Activated naive CD4-positive, alpha-beta T cell treated with Interleukin-2 at 50 U/mL for 16 hours (primary cell): ENCODE data around the gene NUP107.
A peak's percentile ranks its signal among the peaks of the same experiment; 100 is the strongest.

Source experiments
- DNase-seq: peaks from one replicate; pipeline ENCODE4 v3.0.0-alpha.2; 2020

The NUP107 gene

GRCh38 chr12:68745376-68745903 lies 58.7 kb downstream of the NUP107 start:
- no peak for DNase-seq

- DNase-seq: peak; percentile 93
Measured at GRCh38 chr12:68745904-68746571, 59.3 kb downstream of the NUP107 start, which contains the start of gene SLC35E3. TSS of gene SLC35E3 (plus strand) at chr12:68746176. CDS start at chr12:68746378, 202 bp downstream.

DNA sequence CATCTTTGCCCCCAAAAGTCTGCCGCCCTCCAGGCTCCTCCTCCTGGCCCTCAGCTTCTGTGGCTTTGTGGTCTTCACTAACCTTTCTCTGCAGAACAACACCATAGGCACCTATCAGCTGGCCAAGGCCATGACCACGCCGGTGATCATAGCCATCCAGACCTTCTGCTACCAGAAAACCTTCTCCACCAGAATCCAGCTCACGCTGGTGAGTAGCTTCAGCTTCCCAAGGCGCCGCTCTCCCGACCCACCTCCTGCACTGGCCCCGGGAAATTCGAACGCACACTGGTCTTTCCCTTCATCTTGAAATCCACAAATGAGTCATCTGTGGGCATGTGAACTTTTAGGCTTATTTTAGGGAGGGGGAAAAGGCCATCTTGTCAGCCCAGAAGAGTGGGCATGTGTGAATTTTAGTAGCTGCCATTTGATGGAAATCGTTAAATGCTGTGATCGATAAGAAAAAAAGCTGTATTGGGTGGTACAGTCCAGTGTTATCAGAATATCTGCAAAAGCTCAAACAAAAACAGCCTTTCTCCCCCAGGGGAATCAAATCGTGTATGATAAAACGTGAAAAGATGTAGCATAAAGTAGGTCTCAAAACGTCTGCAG lies 59.9 kb downstream of the NUP107 start:
- peak; percentile 35 for DNase-seq

DNA sequence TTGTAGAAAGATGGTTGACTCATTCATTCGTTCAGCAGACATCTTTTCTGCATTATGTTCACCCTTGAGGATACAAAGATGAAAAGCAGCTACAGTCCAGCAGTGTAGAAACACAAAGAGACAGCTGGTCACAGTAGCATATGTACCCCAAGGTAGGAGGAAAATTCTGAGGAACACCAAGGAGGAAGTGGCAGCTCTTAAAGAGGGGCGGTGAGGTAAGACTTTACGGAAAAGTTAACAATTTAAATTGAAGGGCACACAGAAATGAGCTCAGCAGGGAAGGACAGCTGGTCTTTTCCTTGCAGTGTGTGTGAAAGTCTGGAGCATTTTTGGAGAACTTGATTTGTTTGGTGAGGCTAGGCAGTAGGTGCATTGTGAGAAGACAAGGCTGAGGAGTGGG lies 62.7 kb downstream of the NUP107 start:
- no peak for DNase-seq

GRCh38 chr12:68749861-68750260 lies 63.1 kb downstream of the NUP107 start:
- no peak for DNase-seq

- no peak for DNase-seq
Measured at GRCh38 chr12:68750506-68750905, 63.7 kb downstream of the NUP107 start.

DNA sequence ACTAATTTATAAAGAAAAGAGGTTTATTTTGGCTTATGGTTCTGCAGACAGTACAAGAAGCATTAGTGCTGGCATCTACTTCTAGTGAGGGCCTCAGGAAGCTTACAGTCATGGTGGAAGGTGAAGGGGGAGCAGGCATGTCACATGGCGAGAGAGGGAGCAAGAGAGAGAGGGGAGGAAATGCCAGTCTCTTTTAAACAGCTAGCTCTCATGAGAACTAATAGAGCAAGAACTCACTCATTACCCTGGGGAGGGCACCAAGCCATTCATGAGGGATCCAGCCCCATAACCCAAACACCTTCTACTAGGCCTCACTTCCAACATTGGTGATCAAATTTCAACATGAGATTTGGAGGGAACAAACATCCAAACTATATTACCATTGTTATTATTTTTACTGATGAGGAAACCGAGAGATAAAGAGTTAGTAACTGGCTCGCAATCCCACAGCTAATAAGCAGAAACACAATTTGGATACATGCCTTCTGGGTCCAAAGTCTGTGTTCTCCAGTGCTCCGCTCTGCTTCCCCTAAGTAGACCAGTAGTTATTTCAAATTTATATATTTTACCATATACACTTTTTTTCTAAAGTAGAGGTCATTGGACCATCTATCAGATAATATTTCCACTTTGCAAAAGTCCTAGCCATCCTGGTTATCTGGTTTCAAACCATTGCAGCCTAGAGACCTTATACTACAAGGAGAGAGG lies 68.9 kb downstream of the NUP107 start:
- no peak for DNase-seq

DNA sequence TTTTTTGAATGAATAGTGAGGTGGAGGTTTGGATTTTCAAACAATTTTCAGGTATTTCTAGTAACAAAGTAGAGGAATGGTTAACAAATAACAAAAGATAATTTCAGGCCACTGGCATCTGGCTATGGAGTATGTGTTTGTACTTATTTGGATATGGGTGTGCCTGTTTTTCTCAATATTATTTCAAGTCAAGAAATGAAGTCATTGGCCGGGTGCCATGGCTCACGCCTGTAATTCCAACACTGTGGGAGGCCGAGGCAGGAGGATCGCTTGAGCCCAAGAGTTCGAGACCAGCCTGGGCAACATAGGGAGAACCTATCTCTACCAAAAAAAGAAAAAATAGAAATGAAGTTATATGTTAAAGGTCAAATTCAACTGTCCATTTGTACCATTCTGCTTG lies 73.1 kb downstream of the NUP107 start:
- DNase-seq: no peak

DNA sequence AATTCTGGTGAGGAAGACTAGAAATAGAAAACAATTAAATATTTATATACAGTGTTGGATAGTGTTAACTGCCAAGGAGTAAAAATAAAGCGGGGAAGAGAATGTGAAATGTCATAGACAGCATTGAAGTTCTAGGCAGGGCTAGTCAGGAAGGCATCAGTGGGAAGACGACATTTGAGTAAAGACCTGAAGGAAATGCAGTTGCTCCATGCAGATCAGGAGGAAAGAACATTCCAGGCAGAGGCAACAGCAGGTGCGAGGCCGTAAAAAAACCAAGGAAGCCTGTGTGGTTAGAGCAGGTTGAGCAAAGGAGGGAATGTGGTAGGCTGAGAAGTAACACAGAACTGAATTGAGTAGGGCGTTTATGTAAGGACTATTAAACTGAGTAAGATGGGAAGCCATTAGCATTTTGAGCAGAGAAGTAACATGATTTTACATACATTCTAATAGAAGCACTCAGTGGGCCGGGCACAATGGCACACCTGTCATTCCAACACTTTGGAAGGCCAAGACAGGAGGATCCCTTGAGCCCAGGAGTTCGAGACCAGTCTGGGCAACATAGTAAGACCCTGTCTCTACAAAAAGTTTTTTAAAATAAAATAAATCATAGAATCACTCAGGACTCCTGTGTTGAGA lies 74.1 kb downstream of the NUP107 start:
- no peak for DNase-seq

DNA sequence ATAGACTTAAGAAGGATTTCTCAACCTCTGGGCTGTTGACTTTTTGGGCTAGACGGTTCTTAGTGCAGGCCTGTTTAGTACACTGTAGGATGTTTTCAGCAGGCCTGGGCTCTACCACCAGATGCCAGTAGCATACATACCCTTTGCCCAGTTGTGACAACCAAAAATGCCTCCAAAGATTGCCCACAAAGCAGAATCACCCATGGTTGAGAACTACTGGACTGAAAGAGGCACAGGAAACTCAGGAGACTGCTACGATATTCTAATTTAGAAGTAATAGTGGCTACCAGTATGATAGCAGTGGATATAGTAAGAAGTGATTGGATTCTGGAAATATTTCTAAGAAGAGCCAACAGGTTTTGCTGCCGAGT lies 74.6 kb downstream of the NUP107 start:
- DNase-seq: no peak

GRCh38 chr12:68761901-68762630 lies 75.3 kb downstream of the NUP107 start:
- DNase-seq: no peak

- DNase-seq: no peak
Measured at GRCh38 chr12:68762691-68763090, 75.9 kb downstream of the NUP107 start.

- no peak for DNase-seq
Measured at GRCh38 chr12:68765696-68766095, 78.9 kb downstream of the NUP107 start.

DNA sequence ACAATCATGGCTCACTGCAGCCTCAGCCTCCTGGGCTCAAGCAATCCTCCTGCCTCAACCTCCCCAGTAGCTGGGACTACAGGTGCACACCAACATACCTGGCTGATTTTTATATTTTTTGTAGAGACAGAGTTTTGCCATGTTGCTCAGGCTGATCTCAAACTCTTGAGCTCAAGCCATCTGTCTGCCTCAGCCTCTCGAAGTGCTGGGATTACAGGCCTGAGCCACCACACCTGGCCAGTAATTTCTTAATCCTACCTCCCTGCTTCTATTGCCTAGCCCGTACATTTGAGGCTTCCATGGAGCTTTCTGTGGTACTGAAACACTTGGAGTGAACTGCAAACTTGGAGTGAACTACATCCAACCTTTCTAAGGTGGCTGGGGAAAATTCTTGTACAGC lies 79.9 kb downstream of the NUP107 start:
- DNase-seq: no peak

DNA sequence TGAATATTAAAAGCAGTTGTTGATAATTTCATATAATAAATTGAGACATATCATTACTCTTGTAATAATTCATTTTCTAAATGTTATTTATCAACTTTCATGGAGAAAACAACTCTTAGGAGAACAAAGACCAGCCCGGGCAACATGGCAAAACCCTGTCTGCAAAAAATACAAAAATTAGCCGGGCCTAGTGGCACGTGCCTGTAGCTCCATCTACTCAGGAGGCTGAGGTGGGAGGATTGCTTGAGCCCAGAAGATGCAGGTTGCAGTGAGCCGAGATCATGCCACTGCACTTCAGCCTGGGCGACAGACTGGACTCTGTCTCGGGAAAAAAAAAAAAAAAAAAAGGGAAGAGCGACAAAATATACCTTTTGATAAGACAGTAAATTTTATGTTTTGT lies 80.4 kb downstream of the NUP107 start:
- DNase-seq: no peak

DNA sequence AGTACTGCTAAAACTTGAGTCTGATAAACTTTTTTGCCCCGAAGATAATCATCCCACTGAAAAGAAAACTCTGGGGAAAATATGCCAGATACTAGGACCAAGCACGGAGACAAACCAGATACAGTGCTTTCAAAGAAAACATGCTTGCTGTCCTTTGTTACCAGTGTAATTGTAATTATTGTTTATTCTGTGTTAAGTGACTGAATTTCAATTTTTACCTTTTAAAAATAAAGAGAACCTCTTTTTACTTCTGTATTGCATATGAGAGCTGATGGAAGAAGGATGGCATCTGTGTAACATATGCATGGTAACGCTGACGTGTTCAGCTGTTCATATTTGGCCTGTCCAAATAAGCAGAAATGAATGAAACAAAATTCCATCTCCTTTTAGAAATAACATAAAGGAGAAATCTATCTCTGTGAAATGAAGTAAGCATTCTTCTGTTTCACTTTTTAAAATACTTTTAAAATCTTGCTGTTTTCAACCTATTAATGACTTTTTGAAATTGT lies 81.7 kb downstream of the NUP107 start:
- no peak for DNase-seq

GRCh38 chr12:68769941-68770340 lies 83.2 kb downstream of the NUP107 start:
- no peak for DNase-seq

DNA sequence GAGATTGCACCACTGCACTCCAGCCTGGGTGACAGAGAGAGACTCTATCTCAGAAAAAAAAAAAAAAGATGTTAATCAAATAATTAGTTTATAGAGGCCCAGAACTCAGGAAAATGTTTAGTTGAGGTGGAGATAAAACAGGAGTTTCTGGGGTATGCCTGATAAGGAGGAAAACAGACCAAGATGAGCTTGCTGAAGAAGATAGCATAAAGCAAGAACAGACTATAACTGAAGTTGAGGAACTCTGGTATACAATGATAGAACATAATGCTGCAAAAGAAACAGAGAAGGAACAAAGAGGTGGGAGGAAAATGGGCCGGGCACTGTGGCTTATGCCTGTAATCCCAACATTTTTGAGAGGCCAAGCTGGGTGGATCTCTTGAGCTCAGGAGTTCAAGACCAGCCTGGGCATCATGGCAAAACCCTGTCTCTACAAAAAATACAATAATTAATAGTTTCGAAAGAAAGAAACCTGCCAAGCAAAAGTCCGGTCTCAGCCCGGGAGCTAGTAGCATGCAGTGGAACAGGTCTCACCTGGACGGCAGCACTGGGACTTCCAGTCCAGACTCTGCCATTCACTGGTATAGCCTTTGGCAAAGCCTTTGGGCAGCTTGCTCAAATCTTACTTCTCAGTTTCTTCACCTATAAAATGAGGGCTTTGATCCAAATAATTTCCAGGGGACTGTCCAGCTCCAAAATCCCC lies 84.6 kb downstream of the NUP107 start:
- DNase-seq: no peak

DNA sequence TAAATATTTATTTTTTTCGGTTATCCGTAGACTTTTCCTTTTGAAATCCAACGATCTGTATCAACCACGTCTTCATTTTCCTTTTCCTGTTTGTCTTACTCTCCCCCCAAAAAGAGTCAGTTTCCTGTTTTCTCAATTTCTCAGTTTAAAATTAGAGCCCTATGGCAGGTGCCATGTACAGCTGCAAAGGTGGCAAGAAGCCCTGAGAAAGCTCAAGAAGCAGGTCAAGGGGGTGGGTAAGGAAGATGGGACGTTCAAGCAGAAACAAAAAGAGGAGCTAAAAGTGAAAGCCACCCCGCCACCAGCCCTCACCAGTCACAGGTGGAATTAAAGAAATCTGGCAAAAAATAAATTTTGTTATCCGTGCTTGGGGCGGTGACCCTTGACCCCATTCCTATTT lies 85.9 kb downstream of the NUP107 start:
- no peak for DNase-seq

- DNase-seq: no peak
Measured at GRCh38 chr12:68773582-68773981, 86.8 kb downstream of the NUP107 start.

DNA sequence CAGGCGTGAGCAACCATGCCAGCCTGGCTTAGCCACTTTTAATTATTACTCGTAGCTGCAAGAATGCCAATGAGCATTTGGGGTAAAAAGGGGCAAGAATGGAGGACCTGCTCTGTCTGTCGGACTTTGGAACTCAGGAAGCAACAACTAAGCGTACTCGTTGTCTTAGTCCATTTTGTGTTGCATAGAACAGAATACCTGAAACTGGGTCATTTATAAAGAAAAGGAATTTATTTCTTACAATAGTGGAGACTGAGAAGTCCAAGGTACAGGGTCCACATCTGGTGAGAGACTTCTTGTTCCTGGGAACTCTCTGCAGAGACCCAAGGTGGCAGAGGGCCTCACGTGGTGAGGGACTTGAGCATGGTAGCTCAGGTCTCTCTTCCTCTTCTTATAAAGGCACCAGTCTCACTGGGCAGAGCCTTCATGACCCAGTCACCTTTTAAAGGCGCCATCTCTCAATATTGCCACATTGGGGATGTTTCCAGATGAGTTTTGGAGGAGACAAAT lies 88.4 kb downstream of the NUP107 start:
- DNase-seq: no peak
